H9 (cell line): ENCODE measurements around the gene ROR1. TPM values are rescaled to one million over a fixed set of nuclear protein-coding genes. Genes with fewer than 3 reads are reported as not detected.
A peak's percentile ranks its signal among the peaks of the same experiment; 100 is the strongest.

Source experiments
- DNase-seq: peaks from one replicate; pipeline ENCODE4 v3.0.0-alpha.2; 2017
- H2AFZ ChIP-seq: one replicate; pipeline ENCODE4 v1.6.1; 2013; ENCODE audit warnings: mild to moderate bottlenecking, low read length, control low read depth, moderate library complexity
- H2AK5ac ChIP-seq: 2 replicates; pipeline ENCODE4 v1.6.1; 2013; ENCODE audit warnings: low read length, control low read depth, mixed read lengths; ENCODE audit not compliant: insufficient read length
- H2BK120ac ChIP-seq: one replicate; pipeline ENCODE4 v1.6.1; 2013; ENCODE audit warnings: low read depth, mild to moderate bottlenecking, low read length, control low read depth, inconsistent platforms; ENCODE audit not compliant: poor library complexity, severe bottlenecking
- H2BK12ac ChIP-seq: 2 replicates; pipeline ENCODE4 v1.6.1; 2013; ENCODE audit warnings: low read length, control low read depth, mixed read lengths, low read depth; ENCODE audit not compliant: insufficient read length
- H2BK15ac ChIP-seq: 2 replicates; pipeline ENCODE4 v1.6.1; 2013; ENCODE audit warnings: low read depth, low read length, control low read depth
- H2BK20ac ChIP-seq: one replicate; pipeline ENCODE4 v1.6.1; 2013; ENCODE audit warnings: low read depth, mild to moderate bottlenecking, low read length, control low read depth, inconsistent platforms; ENCODE audit not compliant: poor library complexity, severe bottlenecking
- H2BK5ac ChIP-seq: 2 replicates; pipeline ENCODE4 v1.6.1; 2013; ENCODE audit warnings: low read length, control low read depth, mixed read lengths; ENCODE audit not compliant: insufficient read length
- H3K14ac ChIP-seq: 2 replicates; pipeline ENCODE4 v1.6.1; 2013; ENCODE audit warnings: low read length, control low read depth; ENCODE audit not compliant: insufficient read depth
- H3K18ac ChIP-seq: 2 replicates; pipeline ENCODE4 v1.6.1; 2013; ENCODE audit warnings: low read depth, mild to moderate bottlenecking, mixed read lengths, low read length, control low read depth; ENCODE audit not compliant: insufficient read length
- H3K23ac ChIP-seq: 2 replicates; pipeline ENCODE4 v1.6.1; 2013; ENCODE audit warnings: low read length, control low read depth, mixed read lengths, low read depth; ENCODE audit not compliant: insufficient read length
- H3K23me2 ChIP-seq: 2 replicates; pipeline ENCODE4 v1.6.1; 2013; ENCODE audit warnings: low read depth, mild to moderate bottlenecking, mixed read lengths, low read length, control low read depth; ENCODE audit not compliant: insufficient read length, poor library complexity, severe bottlenecking
- H3K27ac ChIP-seq: 2 replicates; pipeline ENCODE4 v1.5.1; 2013; ENCODE audit warnings: low read length, control low read depth, mixed read lengths, low read depth; ENCODE audit not compliant: insufficient read length
- H3K27me3 ChIP-seq: 2 replicates; pipeline ENCODE4 v1.6.1; 2013; ENCODE audit warnings: low read length, control low read depth, inconsistent platforms; ENCODE audit not compliant: insufficient read depth
- H3K4ac ChIP-seq: 2 replicates; pipeline ENCODE4 v1.6.1; 2013; ENCODE audit warnings: low read depth, mild to moderate bottlenecking, control low read depth, inconsistent platforms, low read length, moderate library complexity
- H3K4me1 ChIP-seq: 2 replicates; pipeline ENCODE4 v1.6.1; 2013; ENCODE audit warnings: low read length, control low read depth, inconsistent platforms; ENCODE audit not compliant: insufficient read depth
- H3K4me2 ChIP-seq: 2 replicates; pipeline ENCODE4 v1.6.1; 2013; ENCODE audit warnings: low read length, control low read depth, mixed read lengths; ENCODE audit not compliant: insufficient read length, insufficient read depth
- H3K56ac ChIP-seq: 2 replicates; pipeline ENCODE4 v1.6.1; 2013; ENCODE audit warnings: low read depth, mild to moderate bottlenecking, mixed read lengths, low read length, control low read depth; ENCODE audit not compliant: insufficient read length
- H3K79me1 ChIP-seq: 2 replicates; pipeline ENCODE4 v1.6.1; 2013; ENCODE audit warnings: low read depth, mild to moderate bottlenecking, moderate library complexity, low read length, control low read depth, inconsistent platforms; ENCODE audit not compliant: insufficient read depth, poor library complexity, severe bottlenecking
- H3K79me2 ChIP-seq: 2 replicates; pipeline ENCODE4 v1.6.1; 2013; ENCODE audit warnings: low read length, control low read depth, inconsistent platforms; ENCODE audit not compliant: insufficient read depth
- H3K9ac ChIP-seq: 2 replicates; pipeline ENCODE4 v1.6.1; 2013; ENCODE audit warnings: low read length, control low read depth, mixed read lengths; ENCODE audit not compliant: insufficient read length; ENCODE audit errors: extremely low read depth
- H3K9me3 ChIP-seq: one replicate; pipeline ENCODE4 v1.6.1; 2013; ENCODE audit warnings: low read depth, low read length, inconsistent platforms; ENCODE audit not compliant: control insufficient read depth
- H3T11ph ChIP-seq: one replicate; pipeline ENCODE4 v1.6.1; 2013; ENCODE audit warnings: mild to moderate bottlenecking, low read length, control low read depth, inconsistent platforms
- H4K20me1 ChIP-seq: one replicate; pipeline ENCODE4 v1.6.1; 2013; ENCODE audit not compliant: control insufficient read depth, insufficient read length, insufficient read depth
- H4K5ac ChIP-seq: 2 replicates; pipeline ENCODE4 v1.6.1; 2013; ENCODE audit warnings: low read depth, mild to moderate bottlenecking, mixed read lengths, low read length, control low read depth; ENCODE audit not compliant: insufficient read length
- H4K8ac ChIP-seq: replicated peaks from 2 replicates; pipeline ENCODE4 v1.6.1; 2013; ENCODE audit warnings: low read length, control low read depth, mixed read lengths, low read depth; ENCODE audit not compliant: insufficient read length
- H4K91ac ChIP-seq: 2 replicates; pipeline ENCODE4 v1.6.1; 2013; ENCODE audit warnings: low read depth, mild to moderate bottlenecking, moderate library complexity, mixed read lengths, low read length, control low read depth; ENCODE audit not compliant: insufficient read length
- H3K27ac Mint-ChIP-seq, 3 experiments: 2 replicates in 2 of 3; 3 replicates in 1 of 3; pipeline ENCODE4 v1.8.0; 2020 to 2021; ENCODE audit warnings: mixed read lengths in 3 of 3, mild to moderate bottlenecking in 1 of 3, moderate library complexity in 1 of 3
- H3K27me3 Mint-ChIP-seq: 2 replicates; pipeline ENCODE4 v1.8.0; 2021; ENCODE audit warnings: low read depth, mild to moderate bottlenecking, moderate library complexity, mixed read lengths
- H3K36me3 Mint-ChIP-seq, 3 experiments: 2 replicates in 2 of 3; 3 replicates in 1 of 3; pipeline ENCODE4 v1.8.0; 2020 to 2021; ENCODE audit warnings: low read depth in 3 of 3, mixed read lengths in 3 of 3; ENCODE audit not compliant: insufficient read depth in 1 of 3
- H3K4me1 Mint-ChIP-seq, 2 experiments: 2 replicates each; pipeline ENCODE4 v1.8.0; 2020; ENCODE audit warnings: mixed read lengths in 2 of 2
- H3K4me3 Mint-ChIP-seq, 2 experiments: 2 replicates in 1 of 2; 3 replicates in 1 of 2; pipeline ENCODE4 v1.8.0; 2020 to 2021; ENCODE audit warnings: mild to moderate bottlenecking in 2 of 2, mixed read lengths in 2 of 2, moderate library complexity in 1 of 2
- H3K9me3 Mint-ChIP-seq, 2 experiments: 2 replicates in 1 of 2; 3 replicates in 1 of 2; pipeline ENCODE4 v1.8.0; 2020; ENCODE audit warnings: mild to moderate bottlenecking in 2 of 2, mixed read lengths in 2 of 2, moderate library complexity in 1 of 2
- total RNA-seq: library from RNA; stranded (reverse); gene quantifications from 2 replicates; pipeline ENCODE4 v1.2.1, GENCODE V29; 2021
- TF ChIP-seq, protein P1 (sequence below): fragments of 200-600 bp; sonication (generic); conservative IDR thresholded peaks from 3 replicates; pipeline ENCODE4 v1.8.0; 2021; ENCODE audit warnings: antibody characterized with exemption, mild to moderate bottlenecking

Gene ROR1
- total RNA-seq, 1 experiment from 2014 or later: 75.9 TPM

DNA sequence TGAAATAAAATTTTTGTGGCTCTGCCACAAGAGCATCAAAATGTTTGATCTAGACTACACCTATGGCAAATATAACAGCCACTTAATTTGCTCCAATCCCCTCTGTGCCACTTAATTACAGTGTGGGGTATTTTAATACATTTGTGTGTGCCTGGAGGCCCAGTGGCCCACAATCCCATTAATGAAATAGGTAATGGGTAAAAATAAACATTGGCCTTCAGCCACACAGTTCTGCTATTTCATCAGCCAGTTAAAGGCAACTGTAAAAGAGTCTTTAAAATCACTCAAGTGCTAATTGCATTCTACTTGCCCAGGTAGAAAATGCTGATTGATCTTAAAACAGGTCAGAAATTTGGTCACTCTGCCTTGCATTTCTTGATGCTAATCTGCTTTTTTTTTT is 278.0 kb downstream of the ROR1 start:
- DNase-seq: no peak
- Mint-ChIP-seq H3K9me3 (no peaks in the 10 kb centered on the region), H3K4me1 (peaks cover 6 to 7% of the 10 kb centered on the region in 2 experiments), H3K36me3 (peaks cover 17 to 28% (median 17%) of the 10 kb centered on the region in 3 experiments; a peak in 6 of 7 replicates), H3K27ac (peak overlapping the region in 1 of 3 experiments; percentile 79; a peak in 1 of 7 replicates), H3K27me3 (no peaks in the 10 kb centered on the region), H3K4me3 (no peak overlapping the region)
- Histone ChIP-seq H3K18ac (no peak overlapping the region), H3K79me1 (no peaks in the 10 kb centered on the region), H4K91ac (no peak overlapping the region), H2AK5ac (no peak overlapping the region), H3K9me3 (no peaks in the 10 kb centered on the region), H3K14ac (no peak overlapping the region), H3K4me2 (no peak overlapping the region), H3K79me2 (no peaks in the 10 kb centered on the region; the same call in 1 of the 2 replicates), H3K4me1 (peaks cover 2% of the 10 kb centered on the region; the same call in 1 of the 2 replicates), H4K20me1 (no peaks in the 10 kb centered on the region), H2BK120ac (no peak overlapping the region), H3K23me2 (no peaks in the 10 kb centered on the region), H3K4ac (no peak overlapping the region), H3K23ac (no peak overlapping the region), H3T11ph (no peak overlapping the region), H2BK20ac (no peak overlapping the region), H3K27me3 (no peaks in the 10 kb centered on the region), H3K9ac (no peak overlapping the region), H2BK15ac (no peak overlapping the region), H2BK12ac (no peak overlapping the region), H4K5ac (no peak overlapping the region), H2AFZ (no peak overlapping the region), H3K27ac (no peak overlapping the region), H2BK5ac (no peak overlapping the region), H3K56ac (no peak overlapping the region), H4K8ac (no peak overlapping the region)
- TF ChIP-seq, protein P1, sequence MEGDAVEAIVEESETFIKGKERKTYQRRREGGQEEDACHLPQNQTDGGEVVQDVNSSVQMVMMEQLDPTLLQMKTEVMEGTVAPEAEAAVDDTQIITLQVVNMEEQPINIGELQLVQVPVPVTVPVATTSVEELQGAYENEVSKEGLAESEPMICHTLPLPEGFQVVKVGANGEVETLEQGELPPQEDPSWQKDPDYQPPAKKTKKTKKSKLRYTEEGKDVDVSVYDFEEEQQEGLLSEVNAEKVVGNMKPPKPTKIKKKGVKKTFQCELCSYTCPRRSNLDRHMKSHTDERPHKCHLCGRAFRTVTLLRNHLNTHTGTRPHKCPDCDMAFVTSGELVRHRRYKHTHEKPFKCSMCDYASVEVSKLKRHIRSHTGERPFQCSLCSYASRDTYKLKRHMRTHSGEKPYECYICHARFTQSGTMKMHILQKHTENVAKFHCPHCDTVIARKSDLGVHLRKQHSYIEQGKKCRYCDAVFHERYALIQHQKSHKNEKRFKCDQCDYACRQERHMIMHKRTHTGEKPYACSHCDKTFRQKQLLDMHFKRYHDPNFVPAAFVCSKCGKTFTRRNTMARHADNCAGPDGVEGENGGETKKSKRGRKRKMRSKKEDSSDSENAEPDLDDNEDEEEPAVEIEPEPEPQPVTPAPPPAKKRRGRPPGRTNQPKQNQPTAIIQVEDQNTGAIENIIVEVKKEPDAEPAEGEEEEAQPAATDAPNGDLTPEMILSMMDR: no peak
